ENCODE results near the gene ATP5PB.
A peak's percentile ranks its signal among the peaks of the same experiment; 100 is the strongest.

Gene ATP5PB

DNA sequence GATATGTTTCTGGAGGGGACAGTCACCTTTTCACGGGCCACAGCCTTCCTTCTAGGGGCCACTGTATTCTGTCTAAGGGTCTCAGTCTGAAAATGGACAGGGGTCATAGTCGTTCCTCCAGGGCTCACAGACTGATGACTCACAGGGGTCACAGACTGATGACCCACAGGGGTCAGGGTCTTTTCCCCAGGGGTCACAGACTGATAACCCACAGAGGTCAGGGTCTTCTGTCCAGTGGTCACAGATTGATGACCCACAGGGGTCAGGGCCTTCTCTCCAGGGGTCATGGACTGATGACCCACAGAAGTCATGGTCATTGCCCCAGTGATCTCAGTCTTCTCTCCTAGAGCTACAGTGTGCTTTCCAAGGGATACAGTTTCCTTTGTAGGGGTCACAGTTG, 34.5 kb upstream of the ATP5PB start:
- Histone ChIP-seq H3K9me3 (ENCODE audit: control insufficient read depth, low read length) (no peaks in the 10 kb centered on the region), H2BK15ac (ENCODE audit: low read depth, poor library complexity, severe bottlenecking) (no peak overlapping the region), H2BK12ac (ENCODE audit: low read length in 2 of 2) (no peak overlapping the region), H2BK5ac (ENCODE audit: low read depth, low read length, poor library complexity, severe bottlenecking) (no peak overlapping the region), H3K14ac (ENCODE audit: low read length in 2 of 2) (no peak overlapping the region), H4K91ac (ENCODE audit: low read length) (no peak overlapping the region), H2BK120ac (ENCODE audit: low read depth, low read length) (no peak overlapping the region), H3K4ac (ENCODE audit: low read depth in 1 of 2, low read length in 2 of 2) (no peak overlapping the region), H3K4me1 (ENCODE audit: control insufficient read depth, insufficient read depth, low read depth, low read length) (no peaks in the 10 kb centered on the region), H3K27me3 (ENCODE audit: control insufficient read depth in 1 of 2, insufficient read depth in 1 of 2, low read length in 2 of 2) (peaks cover 0 to 12% of the 10 kb centered on the region in 2 experiments), H4K8ac (ENCODE audit: low read length) (no peak overlapping the region), H3K4me2 (ENCODE audit: low read length, poor library complexity, severe bottlenecking) (no peak overlapping the region), H3K79me1 (replicated peaks; ENCODE audit: low read length, poor library complexity, severe bottlenecking) (no peaks in the 10 kb centered on the region), H2AK5ac (ENCODE audit: low read length, severe bottlenecking) (no peak overlapping the region), H3K27ac (ENCODE audit: low read length, poor library complexity, severe bottlenecking) (no peak overlapping the region), H2AFZ (ENCODE audit: low read depth, low read length) (no peak overlapping the region), H3K23ac (ENCODE audit: low read length in 2 of 2) (no peak overlapping the region), H3K18ac (ENCODE audit: low read depth in 1 of 2, low read length in 2 of 2) (peak overlapping the region in 1 of 2 experiments; percentile 9), H3K9ac (ENCODE audit: low read length) (no peak overlapping the region), H3K36me3 (ENCODE audit: control insufficient read depth in 1 of 2, insufficient read depth in 2 of 2, low read depth in 1 of 2, low read length in 2 of 2) (peaks cover 0 to 13% of the 10 kb centered on the region in 2 experiments), H3K4me3 (ENCODE audit: insufficient read depth in 1 of 2, low read depth in 1 of 2, low read length in 2 of 2) (no peak overlapping the region)
- DNase-seq, result no peak
- WGBS, result 82% methylated on average over 2 of the region's 2 CpGs

GRCh38 chr1:111415461-111415860, 33.8 kb upstream of the ATP5PB start:
- H2AK5ac ChIP-seq (ENCODE audit: low read length, severe bottlenecking), result no peak overlapping the region
- H3K23ac ChIP-seq (ENCODE audit: low read length in 2 of 2), result no peak overlapping the region
- no peak overlapping the region for H4K91ac ChIP-seq (ENCODE audit: low read length)
- H3K9me3 ChIP-seq (ENCODE audit: control insufficient read depth, low read length), result no peaks in the 10 kb centered on the region
- H2BK12ac ChIP-seq (ENCODE audit: low read length in 2 of 2), result no peak overlapping the region
- H2BK120ac ChIP-seq (ENCODE audit: low read depth, low read length), result no peak overlapping the region
- no peak overlapping the region for H3K9ac ChIP-seq (ENCODE audit: low read length)
- DNase-seq, result no peak
- peaks cover 0 to 17% of the 10 kb centered on the region in 2 experiments for H3K36me3 ChIP-seq (ENCODE audit: control insufficient read depth in 1 of 2, insufficient read depth in 2 of 2, low read depth in 1 of 2, low read length in 2 of 2)
- H2BK5ac ChIP-seq (ENCODE audit: low read depth, low read length, poor library complexity, severe bottlenecking), result no peak overlapping the region
- no peak overlapping the region for H3K14ac ChIP-seq (ENCODE audit: low read length in 2 of 2)
- no peak overlapping the region for H3K27ac ChIP-seq (ENCODE audit: low read length, poor library complexity, severe bottlenecking)
- H2BK15ac ChIP-seq (ENCODE audit: low read depth, poor library complexity, severe bottlenecking), result no peak overlapping the region
- no peak overlapping the region for H4K8ac ChIP-seq (ENCODE audit: low read length)
- no peak overlapping the region for H3K4ac ChIP-seq (ENCODE audit: low read depth in 1 of 2, low read length in 2 of 2)
- 86% methylated on average over 3 of the region's 3 CpGs for WGBS
- H3K4me1 ChIP-seq (ENCODE audit: control insufficient read depth, insufficient read depth, low read depth, low read length), result no peaks in the 10 kb centered on the region
- no peak overlapping the region for H3K4me2 ChIP-seq (ENCODE audit: low read length, poor library complexity, severe bottlenecking)
- peaks cover 0 to 12% of the 10 kb centered on the region in 2 experiments for H3K27me3 ChIP-seq (ENCODE audit: control insufficient read depth in 1 of 2, insufficient read depth in 1 of 2, low read length in 2 of 2)
- no peak overlapping the region for H3K4me3 ChIP-seq (ENCODE audit: insufficient read depth in 1 of 2, low read depth in 1 of 2, low read length in 2 of 2)
- H3K18ac ChIP-seq (ENCODE audit: low read depth in 1 of 2, low read length in 2 of 2), result no peak overlapping the region
- no peaks in the 10 kb centered on the region for H3K79me1 ChIP-seq (replicated peaks; ENCODE audit: low read length, poor library complexity, severe bottlenecking)
- no peak overlapping the region for H2AFZ ChIP-seq (ENCODE audit: low read depth, low read length)

DNA sequence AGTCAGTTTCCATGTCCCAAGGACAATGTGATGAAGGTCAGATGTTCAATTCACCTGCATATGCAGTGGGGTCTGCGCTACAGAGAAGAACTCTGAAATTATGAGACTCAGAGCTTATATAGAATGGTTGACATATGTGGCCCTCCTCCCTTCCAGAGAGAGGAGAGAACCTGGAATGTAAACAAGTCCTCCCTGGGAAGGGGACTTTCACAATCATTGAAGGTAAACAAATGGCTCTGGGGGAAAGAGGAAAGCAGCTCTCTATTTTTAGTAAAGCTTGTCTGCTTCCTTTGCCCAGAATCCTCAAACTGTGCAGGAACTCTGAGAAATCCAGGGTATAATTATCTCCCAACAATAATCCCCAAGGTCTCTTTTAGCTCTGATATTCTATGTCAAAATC, 31.5 kb upstream of the ATP5PB start:
- Histone ChIP-seq H3K14ac (ENCODE audit: low read length in 2 of 2) (no peak overlapping the region), H2BK15ac (ENCODE audit: low read depth, poor library complexity, severe bottlenecking) (no peak overlapping the region), H4K8ac (ENCODE audit: low read length) (no peak overlapping the region), H2AK5ac (ENCODE audit: low read length, severe bottlenecking) (no peak overlapping the region), H3K27me3 (ENCODE audit: control insufficient read depth in 1 of 2, insufficient read depth in 1 of 2, low read length in 2 of 2) (peaks cover 0 to 10% of the 10 kb centered on the region in 2 experiments), H3K4me3 (ENCODE audit: insufficient read depth in 1 of 2, low read depth in 1 of 2, low read length in 2 of 2) (no peak overlapping the region), H4K91ac (ENCODE audit: low read length) (no peak overlapping the region), H3K27ac (ENCODE audit: low read length, poor library complexity, severe bottlenecking) (no peak overlapping the region), H3K23ac (ENCODE audit: low read length in 2 of 2) (no peak overlapping the region), H3K4ac (ENCODE audit: low read depth in 1 of 2, low read length in 2 of 2) (no peak overlapping the region), H3K36me3 (ENCODE audit: control insufficient read depth in 1 of 2, insufficient read depth in 2 of 2, low read depth in 1 of 2, low read length in 2 of 2) (peaks cover 0 to 27% of the 10 kb centered on the region in 2 experiments), H2AFZ (ENCODE audit: low read depth, low read length) (no peak overlapping the region), H2BK5ac (ENCODE audit: low read depth, low read length, poor library complexity, severe bottlenecking) (no peak overlapping the region), H2BK12ac (ENCODE audit: low read length in 2 of 2) (no peak overlapping the region), H2BK120ac (ENCODE audit: low read depth, low read length) (no peak overlapping the region), H3K18ac (ENCODE audit: low read depth in 1 of 2, low read length in 2 of 2) (no peak overlapping the region), H3K9ac (ENCODE audit: low read length) (no peak overlapping the region), H3K79me1 (replicated peaks; ENCODE audit: low read length, poor library complexity, severe bottlenecking) (no peaks in the 10 kb centered on the region), H3K4me1 (ENCODE audit: control insufficient read depth, insufficient read depth, low read depth, low read length) (peaks cover 2% of the 10 kb centered on the region), H3K4me2 (ENCODE audit: low read length, poor library complexity, severe bottlenecking) (no peak overlapping the region), H3K9me3 (ENCODE audit: control insufficient read depth, low read length) (no peaks in the 10 kb centered on the region)
- DNase-seq, result peak; percentile 92
- WGBS, result 76% methylated on average over 1 of the region's 1 CpG

DNA sequence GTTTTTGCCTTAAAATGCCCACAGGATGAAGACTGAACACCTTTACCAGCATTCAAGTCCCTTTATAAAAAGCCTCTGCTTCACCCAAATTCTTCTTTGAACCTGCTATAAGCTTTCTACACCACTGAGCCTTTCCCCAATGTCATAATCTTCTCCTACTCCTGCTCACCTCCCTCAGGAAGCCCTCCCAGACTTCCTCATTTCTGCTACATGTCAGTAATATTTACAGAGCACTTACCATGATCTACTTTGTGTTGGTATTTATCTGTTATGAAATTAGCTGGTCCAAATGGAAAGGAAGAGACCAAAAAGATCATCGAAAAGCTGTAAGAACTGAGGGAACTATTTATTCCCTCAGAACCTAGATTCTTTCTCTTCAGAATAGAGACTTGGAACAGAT, 30.2 kb upstream of the ATP5PB start:
- H3K9me3 ChIP-seq (ENCODE audit: control insufficient read depth, low read length), result no peaks in the 10 kb centered on the region

More for the DNA sequence above, 30.2 kb upstream of the ATP5PB start:
- Histone ChIP-seq H3K4ac (ENCODE audit: low read depth in 1 of 2, low read length in 2 of 2) (no peak overlapping the region), H3K14ac (ENCODE audit: low read length in 2 of 2) (no peak overlapping the region), H3K36me3 (ENCODE audit: control insufficient read depth in 1 of 2, insufficient read depth in 2 of 2, low read depth in 1 of 2, low read length in 2 of 2) (peaks cover 0 to 27% of the 10 kb centered on the region in 2 experiments), H3K18ac (ENCODE audit: low read depth in 1 of 2, low read length in 2 of 2) (no peak overlapping the region), H2BK12ac (ENCODE audit: low read length in 2 of 2) (no peak overlapping the region), H3K9ac (ENCODE audit: low read length) (no peak overlapping the region), H2BK120ac (ENCODE audit: low read depth, low read length) (no peak overlapping the region), H3K27me3 (ENCODE audit: control insufficient read depth in 1 of 2, insufficient read depth in 1 of 2, low read length in 2 of 2) (peaks cover 0 to 5% of the 10 kb centered on the region in 2 experiments), H3K27ac (ENCODE audit: low read length, poor library complexity, severe bottlenecking) (no peak overlapping the region), H3K4me1 (ENCODE audit: control insufficient read depth, insufficient read depth, low read depth, low read length) (peaks cover 9% of the 10 kb centered on the region), H3K4me2 (ENCODE audit: low read length, poor library complexity, severe bottlenecking) (no peak overlapping the region), H2BK15ac (ENCODE audit: low read depth, poor library complexity, severe bottlenecking) (no peak overlapping the region), H2AFZ (ENCODE audit: low read depth, low read length) (no peak overlapping the region), H4K8ac (ENCODE audit: low read length) (no peak overlapping the region), H2BK5ac (ENCODE audit: low read depth, low read length, poor library complexity, severe bottlenecking) (no peak overlapping the region), H2AK5ac (ENCODE audit: low read length, severe bottlenecking) (no peak overlapping the region), H3K23ac (ENCODE audit: low read length in 2 of 2) (no peak overlapping the region), H3K4me3 (ENCODE audit: insufficient read depth in 1 of 2, low read depth in 1 of 2, low read length in 2 of 2) (no peak overlapping the region), H4K91ac (ENCODE audit: low read length) (no peak overlapping the region), H3K79me1 (replicated peaks; ENCODE audit: low read length, poor library complexity, severe bottlenecking) (no peaks in the 10 kb centered on the region)
- DNase-seq, result no peak
- WGBS, result no CpG with 5 or more reads among the region's 1 CpG
